Measurements from ENCODE around the gene SNRNP40.
"Not testable (repeated sequence)": the region's sequence is repeated elsewhere in the genome, so short reads cannot be mapped to it uniquely, and the experiment has no call there.

SNRNP40 gene

DNA sequence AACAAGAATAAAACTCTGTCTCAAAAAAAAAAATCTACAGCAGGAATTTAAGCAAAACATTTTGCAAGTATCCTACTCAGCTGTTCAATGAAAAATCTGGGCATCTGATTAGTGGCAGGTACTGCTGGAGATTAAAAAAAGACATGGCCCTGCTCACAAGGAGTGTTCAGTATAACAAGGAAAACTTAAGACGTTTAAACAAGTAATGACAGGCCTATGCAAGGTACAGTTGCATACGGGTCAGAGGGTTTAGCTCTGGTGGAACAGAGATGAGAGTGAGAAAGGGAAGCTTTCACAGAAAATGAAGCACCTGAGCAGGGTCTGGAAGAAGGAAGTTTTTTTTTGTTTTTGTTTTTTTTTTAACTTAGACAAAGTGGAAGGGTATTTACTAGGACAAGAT lies 23.0 kb downstream of the SNRNP40 start:
- DNase-seq, result no peak

DNA sequence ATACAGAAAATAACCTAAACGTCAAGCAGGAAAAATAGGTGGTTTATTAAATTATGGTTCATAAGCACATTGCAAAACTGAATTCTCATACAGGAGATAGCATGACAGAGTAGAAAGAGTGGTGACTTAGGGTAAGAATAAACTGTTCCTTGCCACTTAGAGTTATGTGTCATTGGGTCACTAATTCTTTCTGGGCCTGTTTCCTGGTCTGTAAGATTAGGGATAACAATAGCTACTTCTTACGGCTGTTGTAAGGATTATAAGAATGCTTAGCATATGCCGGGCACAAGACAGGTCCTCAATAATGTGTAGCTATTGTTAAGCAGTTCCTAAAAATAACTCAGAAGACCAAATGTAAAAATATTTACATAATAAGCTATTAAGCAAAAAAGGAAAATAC lies 24.2 kb downstream of the SNRNP40 start:
- no peak for DNase-seq

- no peak for DNase-seq
These were observed 30.0 kb downstream of the SNRNP40 start for GRCh38 chr1:31266547-31266946.

DNA sequence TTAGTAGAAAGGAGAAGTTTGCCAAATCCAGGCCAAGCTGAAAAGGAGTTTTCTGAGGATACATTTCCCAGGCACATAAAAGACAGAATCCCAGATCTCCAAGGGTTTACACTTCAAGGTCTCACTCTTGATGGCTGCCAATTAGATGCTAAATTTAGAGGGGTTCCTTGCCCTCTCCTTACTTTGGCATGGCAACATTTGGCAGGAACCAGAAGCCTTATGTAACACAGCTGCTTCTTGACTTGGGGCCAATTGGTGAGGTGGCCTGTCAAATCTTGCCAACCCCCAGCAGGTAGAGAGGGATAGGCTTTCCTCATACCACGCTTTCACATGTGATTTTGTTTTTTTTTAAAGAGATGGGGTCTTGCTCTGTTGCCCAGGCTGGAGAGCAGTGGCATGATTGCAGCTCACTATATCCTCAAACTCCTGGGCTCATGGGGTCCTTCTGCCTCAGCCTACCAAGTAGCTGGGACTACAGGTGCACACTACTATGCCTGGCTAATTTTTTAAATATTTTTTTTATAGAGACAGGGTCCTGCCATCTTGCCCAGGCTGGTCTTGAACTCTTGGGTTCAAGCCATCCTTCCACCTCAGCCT lies 31.7 kb downstream of the SNRNP40 start:
- no peak for DNase-seq

DNA sequence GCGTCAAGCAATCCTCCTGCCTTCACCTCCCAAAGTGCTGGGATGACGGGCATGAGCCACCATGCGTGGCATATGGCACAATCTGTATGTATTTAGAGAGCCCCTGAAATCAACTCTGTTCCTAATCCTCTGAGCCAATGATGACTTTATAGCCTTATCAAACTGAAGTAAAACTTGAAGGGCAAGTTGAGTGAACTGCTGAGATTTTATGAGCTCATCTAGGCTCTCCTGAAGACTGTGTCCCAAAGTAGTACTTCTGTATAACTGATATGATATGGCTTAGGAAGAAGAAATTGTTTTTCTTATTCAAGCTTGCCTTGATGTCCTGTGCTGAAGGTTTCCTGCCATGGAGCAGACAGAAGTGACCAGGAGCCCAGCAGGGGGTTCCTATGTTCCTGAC lies 33.2 kb downstream of the SNRNP40 start:
- no peak for DNase-seq

GRCh38 chr1:31262393-31262792 lies 34.2 kb downstream of the SNRNP40 start:
- not testable (repeated sequence) for DNase-seq

DNA sequence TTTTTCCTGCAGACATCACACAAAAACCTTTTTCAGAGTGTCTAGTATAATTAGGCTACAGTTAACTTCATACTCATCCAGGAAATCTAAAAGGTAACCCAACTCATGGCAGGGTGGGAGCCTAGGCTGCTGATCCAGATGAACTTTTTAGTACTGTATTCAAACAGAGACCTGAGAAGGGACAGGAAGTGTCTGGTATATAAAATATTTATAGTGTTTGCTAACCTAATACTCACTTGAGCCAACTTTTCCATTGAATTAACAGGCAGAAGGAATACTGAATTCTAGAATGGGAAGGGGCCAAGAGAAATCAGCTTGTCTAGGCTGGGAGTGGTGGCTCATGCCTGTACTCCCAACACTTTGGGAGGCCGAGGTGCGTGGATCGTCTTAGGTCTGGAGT lies 34.7 kb downstream of the SNRNP40 start:
- DNase-seq, result no peak

- no peak for DNase-seq
These were observed 36.8 kb downstream of the SNRNP40 start for GRCh38 chr1:31259746-31260145.

DNA sequence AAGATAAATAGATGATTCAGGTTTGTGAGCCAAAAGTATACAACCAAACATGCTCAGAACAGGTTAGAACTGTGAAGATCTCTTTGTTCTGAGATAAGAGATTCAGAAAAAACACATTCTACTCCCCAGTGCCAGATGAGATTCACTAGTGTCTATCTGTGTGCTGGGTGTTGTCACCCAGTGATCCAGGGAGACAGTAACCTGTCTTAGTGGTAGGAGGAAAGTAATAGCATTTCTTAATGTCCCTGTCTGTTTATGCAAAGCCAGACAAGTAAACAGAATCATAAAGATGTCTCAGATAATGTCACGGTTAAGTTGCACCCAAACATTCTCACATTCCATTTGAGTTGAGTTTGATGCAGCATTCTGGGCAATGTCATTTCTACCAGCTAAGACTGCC lies 38.0 kb downstream of the SNRNP40 start:
- no peak for DNase-seq

- no peak for DNase-seq
These were observed 39.4 kb downstream of the SNRNP40 start for GRCh38 chr1:31257213-31257612.

- DNase-seq, result no peak
These were observed 46.7 kb downstream of the SNRNP40 start for GRCh38 chr1:31249854-31250253.

DNA sequence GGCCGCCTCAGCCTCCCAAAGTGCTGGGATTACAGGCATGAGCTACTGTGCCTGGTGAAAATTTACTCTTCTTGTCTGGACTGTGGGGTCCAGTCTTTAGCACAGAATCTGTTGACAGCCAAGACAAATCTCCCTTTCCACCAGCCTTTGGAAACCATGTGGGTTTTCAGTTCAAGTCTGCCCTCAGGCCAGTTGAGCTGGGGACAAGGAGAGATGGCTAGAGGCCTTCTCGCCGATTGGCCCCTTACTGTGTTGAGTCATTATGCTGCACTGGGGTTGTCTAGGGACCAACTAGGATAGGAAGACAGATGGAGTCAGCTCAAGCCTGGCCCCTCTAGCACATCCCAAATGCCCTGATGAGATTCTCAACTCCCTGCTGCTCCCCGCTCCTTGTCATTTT lies 48.3 kb downstream of the SNRNP40 start:
- no peak for DNase-seq

GRCh38 chr1:31244326-31244725 lies 52.3 kb downstream of the SNRNP40 start:
- DNase-seq, result no peak

DNA sequence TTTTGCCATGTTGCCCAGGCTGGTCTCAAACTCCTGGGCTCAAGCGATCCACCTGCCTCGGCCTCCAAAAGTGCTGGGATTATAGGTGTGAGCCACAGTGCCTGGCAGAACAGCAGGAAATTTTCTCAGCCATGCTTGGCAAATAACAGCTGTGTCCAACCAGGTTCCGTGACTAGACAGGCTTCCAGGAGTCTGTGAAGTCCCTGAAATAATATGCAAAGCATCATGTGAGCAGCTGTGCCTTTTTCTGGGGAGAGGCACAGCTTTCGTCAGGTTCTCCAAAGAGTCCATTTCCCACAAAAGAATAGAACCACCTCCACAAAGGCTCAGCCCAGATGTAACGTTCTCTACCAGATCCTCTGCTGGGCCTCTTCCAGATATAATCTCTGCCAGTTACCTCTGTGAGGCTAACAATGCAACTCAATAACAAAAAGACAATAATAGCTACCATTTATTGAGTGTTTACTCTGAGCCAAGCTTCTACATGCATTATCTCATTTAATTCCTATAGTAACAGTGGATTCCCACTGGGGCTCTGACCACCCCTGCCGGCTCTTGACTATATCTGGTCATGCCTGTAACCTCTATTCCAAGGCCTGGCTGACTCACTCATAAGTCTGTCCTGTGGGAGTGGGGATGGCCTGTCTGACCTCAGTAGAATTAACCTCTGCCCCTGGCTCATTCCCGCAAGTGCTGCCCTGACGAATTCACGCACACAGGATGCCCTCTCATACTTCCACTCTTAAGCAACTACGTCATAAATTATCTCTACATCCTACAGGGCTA lies 52.9 kb downstream of the SNRNP40 start:
- DNase-seq, result no peak

- no peak for DNase-seq
These were observed 55.3 kb downstream of the SNRNP40 start for GRCh38 chr1:31241321-31241720.

DNA sequence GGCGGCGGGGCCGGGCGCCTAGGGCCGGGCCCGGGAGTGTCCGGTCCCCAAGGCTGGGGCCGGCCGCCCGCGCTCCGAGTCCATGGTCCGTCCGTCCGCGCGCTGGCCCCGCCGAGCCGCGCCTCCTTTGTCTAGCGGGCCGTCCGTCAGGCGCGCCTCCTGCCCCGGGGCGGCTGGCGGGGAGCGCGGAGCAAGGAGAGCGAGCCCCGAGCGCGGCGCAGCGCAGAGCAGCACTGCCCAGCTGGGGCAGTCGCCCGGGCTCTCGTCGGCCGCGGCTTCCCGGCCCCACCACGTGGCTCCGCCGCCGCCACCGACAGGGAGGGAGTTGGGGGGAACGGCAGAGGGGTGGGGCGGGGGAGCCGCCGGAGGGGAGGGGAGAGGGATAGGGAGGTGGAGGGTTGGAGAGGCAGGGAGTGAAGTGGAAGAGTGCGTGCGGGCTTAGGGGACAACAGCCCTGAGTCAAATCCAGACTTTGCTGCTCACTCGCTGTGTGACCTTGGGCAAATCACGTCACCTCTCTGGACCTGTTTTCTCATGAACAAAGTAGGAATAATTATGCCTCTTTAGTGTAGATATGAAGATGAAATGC lies 56.8 kb downstream of the SNRNP40 start, which contains the start of gene NKAIN1:
NKAIN1 (minus strand) TSS at position 235 of the 589 bp plus-strand sequence. CDS start 340 bp downstream, outside the sequence.
- no peak for DNase-seq

DNA sequence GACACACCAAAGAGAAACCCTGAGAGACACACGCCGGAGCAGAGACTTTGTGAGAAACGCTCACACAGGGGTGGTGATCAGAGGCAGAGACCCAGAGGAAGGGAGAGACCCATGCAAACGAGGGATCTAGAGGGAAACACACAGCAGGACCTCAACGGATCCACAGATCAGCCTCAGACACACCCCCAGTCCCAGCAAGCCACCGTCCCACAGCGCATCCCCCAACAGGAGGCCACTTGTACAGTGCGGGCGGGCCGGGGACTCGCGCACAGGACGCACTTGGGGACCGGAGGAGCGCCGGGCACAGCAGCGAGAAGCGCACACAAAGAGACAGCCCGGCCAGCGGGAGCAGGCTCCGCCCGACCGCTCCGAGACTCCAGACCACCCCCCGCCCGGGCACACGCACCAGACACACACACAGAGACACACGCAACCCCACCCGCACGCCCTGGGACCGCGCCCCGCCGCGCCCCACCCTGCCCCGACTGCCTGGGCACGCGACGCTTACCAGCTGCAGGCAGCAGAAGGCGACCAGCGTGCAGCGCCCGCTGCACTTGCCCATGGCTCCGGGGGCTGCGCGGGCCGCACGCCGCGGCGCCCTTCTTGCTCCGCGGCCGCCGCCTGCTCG lies 57.5 kb downstream of the SNRNP40 start:
- DNase-seq, result no peak

GRCh38 chr1:31238612-31238985 lies 58.0 kb downstream of the SNRNP40 start:
- DNase-seq, result no peak

- no peak for DNase-seq
These were observed 61.7 kb downstream of the SNRNP40 start for GRCh38 chr1:31234870-31235269.

DNA sequence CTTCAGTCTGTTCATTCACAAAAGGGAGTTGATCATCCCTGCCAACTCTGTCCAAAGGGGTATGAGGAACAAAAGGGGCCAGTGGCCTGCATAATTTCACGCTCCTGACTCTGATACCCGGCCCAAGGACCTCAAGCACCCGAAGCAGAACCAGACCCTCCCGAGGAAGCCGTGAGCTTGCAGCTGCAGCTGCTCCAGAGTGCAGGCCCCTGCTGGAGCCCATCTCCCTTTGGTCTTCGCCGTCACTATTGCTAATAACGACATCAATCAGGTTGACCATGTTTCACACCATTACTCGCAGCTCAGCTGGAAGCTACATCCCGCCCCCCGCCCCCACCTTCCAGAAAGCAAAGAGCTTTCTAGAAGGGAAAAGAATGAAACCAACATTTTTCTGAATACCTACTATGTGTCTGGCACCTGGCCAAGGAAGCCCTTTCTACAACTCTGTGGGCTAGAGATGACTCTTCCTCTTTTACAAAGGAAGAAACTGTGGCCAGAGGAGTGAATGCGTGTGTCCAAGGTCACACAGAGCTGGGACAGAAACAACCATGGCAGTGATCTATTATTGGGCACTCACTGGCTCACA lies 62.4 kb downstream of the SNRNP40 start:
- no peak for DNase-seq

DNA sequence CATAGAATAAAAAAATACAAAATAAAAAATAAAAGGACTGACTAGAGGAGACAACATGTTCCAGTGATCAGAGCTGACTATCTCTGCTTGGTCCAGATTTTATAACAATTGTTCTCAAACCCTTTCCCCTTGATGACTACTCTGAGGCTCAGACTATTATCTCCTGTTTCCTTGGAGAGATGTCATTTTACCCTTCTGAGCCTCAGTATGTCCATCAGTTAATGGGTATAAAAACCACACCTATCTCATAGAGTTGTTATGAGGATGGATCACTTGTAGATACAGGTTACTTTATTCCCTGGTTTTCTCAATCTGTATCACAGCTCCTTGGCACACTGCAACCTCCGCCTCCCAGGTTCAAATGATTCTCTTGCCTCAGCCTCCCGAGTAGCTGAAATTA lies 63.9 kb downstream of the SNRNP40 start:
- no peak for DNase-seq

- DNase-seq, result no peak
These were observed 64.8 kb downstream of the SNRNP40 start for GRCh38 chr1:31231802-31232201.

GRCh38 chr1:31230378-31230777 lies 66.2 kb downstream of the SNRNP40 start:
- DNase-seq, result no peak
